Gastroesophageal sphincter (tissue), 4 donors: ENCODE measurements around the gene TPSD1. TPM values are rescaled to one million over a fixed set of nuclear protein-coding genes. Genes with fewer than 3 reads are reported as not detected.

Source experiments
- ATAC-seq: fragments of 150-250 bp; one replicate; pipeline ENCODE4 v1.9.1; 2016; ENCODE audit warnings: mild to moderate bottlenecking, moderate library complexity
- H3K27ac ChIP-seq, 4 donors: fragments of 200-600 bp; sonication (generic) in 3 of 4; 1 replicate in 3 of 4; 2 replicates in 1 of 4; pipeline ENCODE4 v1.5.1; 2016 to 2019
- H3K27me3 ChIP-seq: fragments of 200-600 bp; sonication (generic); one replicate; pipeline ENCODE4 v1.5.1; 2019
- H3K36me3 ChIP-seq, 2 donors: fragments of 200-600 bp; sonication (generic); one replicate each; pipeline ENCODE4 v1.5.1; 2019; ENCODE audit warnings: control low read depth in 1 of 2
- H3K4me1 ChIP-seq, 3 donors: fragments of 200-600 bp; sonication (generic); 1 replicate in 2 of 3; 2 replicates in 1 of 3; pipeline ENCODE4 v1.5.1; 2016 to 2019; ENCODE audit warnings: control low read depth in 2 of 3
- H3K4me3 ChIP-seq, 2 donors: fragments of 200-600 bp; sonication (generic); one replicate each; pipeline ENCODE4 v1.5.1; 2019; ENCODE audit warnings: mild to moderate bottlenecking in 1 of 2, moderate library complexity in 1 of 2
- H3K9me3 ChIP-seq, 3 donors: fragments of 200-600 bp; sonication (generic); one replicate each; pipeline ENCODE4 v1.5.1; 2017 to 2019; ENCODE audit warnings: control low read depth in 2 of 3
- CTCF ChIP-seq, 4 experiments: fragments of 200-600 bp in 2 of 4; fragments of 450-650 bp in 2 of 4; sonication (generic) in 1 of 4; IDR thresholded peaks; one replicate each; pipeline ENCODE4 v1.5.1; 2017 to 2019; ENCODE audit warnings: antibody characterized with exemption in 4 of 4, mild to moderate bottlenecking in 2 of 4, moderate library complexity in 2 of 4
- EP300 ChIP-seq: sonication (generic); formaldehyde crosslinking; IDR thresholded peaks from one replicate; pipeline ENCODE4 v1.6.1; 2017; ENCODE audit warnings: antibody characterized with exemption, mild to moderate bottlenecking
- POLR2A ChIP-seq, 2 donors: fragments of 450-650 bp; IDR thresholded peaks; one replicate each; pipeline ENCODE4 v1.6.1; 2017; ENCODE audit warnings: antibody characterized with exemption in 2 of 2, mild to moderate bottlenecking in 2 of 2, moderate library complexity in 1 of 2
- POLR2AphosphoS5 ChIP-seq: sonication (generic); formaldehyde crosslinking; IDR thresholded peaks from one replicate; pipeline ENCODE4 v1.6.1; 2017; ENCODE audit warnings: antibody characterized with exemption
- WGBS, 2 donors: methylation state at CpG; one replicate each; pipeline ENCODE4 v1.1.5; 2018; ENCODE audit warnings: low coverage in 1 of 2; 5-methylcytosine and 5-hydroxymethylcytosine counted together
- total RNA-seq, 4 donors: library from RNA; depleted of rRNA; stranded (reverse); fragments of >200 nt; gene quantifications; one replicate each; pipeline ENCODE4 v1.1.0, GENCODE V29; 2016

TPSD1 gene
- total RNA-seq, 4 donors from 2014 or later, result 2.8 to 6.4 (median 3.7) TPM; not detected in 1

- peaks cover 0 to 8% (median 0%) of the 10 kb centered on the region in 3 donors for H3K9me3 ChIP-seq
- H3K4me1 ChIP-seq, result peaks cover 0 to 11% (median 3%) of the 10 kb centered on the region in 3 donors
- 50% methylated on average over 2 of the region's 30 CpGs; no CpG with 5 or more reads in 1 of the 2 donors for WGBS, 2 donors
Observed at GRCh38 chr16:1275791-1276579, 20.1 kb downstream of the TPSD1 start.

DNA sequence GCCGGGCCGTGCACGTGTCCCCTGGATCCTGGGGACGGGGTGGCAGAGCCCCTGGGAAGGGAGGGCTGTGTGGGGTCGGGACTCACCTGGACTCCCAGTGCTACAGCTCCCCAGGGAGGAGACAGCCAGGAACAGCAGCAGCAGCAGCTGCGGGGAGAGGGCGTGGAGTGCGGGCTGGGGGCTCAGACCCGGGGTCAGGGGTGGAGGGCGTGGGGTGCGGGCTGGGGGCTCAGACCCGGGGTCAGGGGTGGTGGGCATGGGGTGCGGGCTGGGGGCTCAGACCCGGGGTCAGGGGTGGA, 20.7 kb downstream of the TPSD1 start:
- no CpG with 5 or more reads among the region's 14 CpGs for WGBS, 2 donors
- ATAC-seq, result no peak
- Histone ChIP-seq H3K4me1 (peaks cover 0 to 7% (median 3%) of the 10 kb centered on the region in 3 donors), H3K36me3 (no peaks in the 10 kb centered on the region), H3K27ac (no peak overlapping the region), H3K4me3 (no peak overlapping the region), H3K9me3 (peaks cover 0 to 8% (median 0%) of the 10 kb centered on the region in 3 donors), H3K27me3 (peaks cover 86% of the 10 kb centered on the region)
- TF ChIP-seq CTCF (IDR thresholded peaks at IDR 0.05) (no peak), POLR2A (IDR thresholded peaks at IDR 0.05) (no peak), EP300 (no peak), POLR2AphosphoS5 (no peak)

More at GRCh38 chr16:1275791-1276579, 20.1 kb downstream of the TPSD1 start:
- no peak for TF ChIP-seq EP300
- no peak for TF ChIP-seq POLR2A (IDR thresholded peaks at IDR 0.05)
- TF ChIP-seq POLR2AphosphoS5, result no peak
- TF ChIP-seq CTCF (IDR thresholded peaks at IDR 0.05), result no peak
- Histone ChIP-seq H3K27me3 (peaks cover 88% of the 10 kb centered on the region), H3K36me3 (no peaks in the 10 kb centered on the region), H3K27ac (no peak overlapping the region), H3K4me3 (no peak overlapping the region)
- ATAC-seq, result no peak

DNA sequence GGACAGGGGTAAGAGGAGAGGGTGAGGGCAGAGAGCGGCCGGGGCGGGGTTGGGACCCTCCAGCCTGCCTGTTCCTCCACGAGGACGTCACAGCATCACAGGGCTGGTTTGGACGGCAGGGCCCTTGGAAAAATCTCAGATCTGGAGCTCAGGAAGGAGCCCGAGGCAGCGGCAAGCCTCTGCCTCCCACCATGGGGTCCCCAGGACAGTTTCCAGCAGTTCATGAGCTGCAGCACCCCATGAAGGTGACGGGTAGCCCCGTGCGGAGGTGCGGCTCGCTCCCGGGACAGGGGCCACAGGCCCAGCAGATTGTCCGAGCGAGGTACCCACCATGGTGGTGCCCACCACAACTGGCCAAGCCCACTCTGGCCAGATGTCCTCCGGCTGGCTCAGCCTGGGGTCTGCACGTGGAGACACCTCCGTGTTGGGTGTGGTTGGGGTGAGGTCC, 21.3 kb downstream of the TPSD1 start:
- no peak for ATAC-seq
- H3K4me3 ChIP-seq, result no peak overlapping the region
- peaks cover 86% of the 10 kb centered on the region for H3K27me3 ChIP-seq
- 50% methylated on average over 2 of the region's 19 CpGs; no CpG with 5 or more reads in 1 of the 2 donors for WGBS, 2 donors
- H3K27ac ChIP-seq, result no peak overlapping the region
- peaks cover 0 to 8% (median 0%) of the 10 kb centered on the region in 3 donors for H3K9me3 ChIP-seq
- H3K4me1 ChIP-seq, result peaks cover 0 to under 1% (median 0%) of the 10 kb centered on the region in 3 donors
- no peak for TF ChIP-seq POLR2AphosphoS5
- no peak for TF ChIP-seq POLR2A (IDR thresholded peaks at IDR 0.05)
- no peak for TF ChIP-seq EP300
- TF ChIP-seq CTCF (IDR thresholded peaks at IDR 0.05), result no peak
- H3K36me3 ChIP-seq, result no peaks in the 10 kb centered on the region

- H3K27me3 ChIP-seq, result peaks cover 85% of the 10 kb centered on the region
- H3K4me1 ChIP-seq, result no peaks in the 10 kb centered on the region
- H3K9me3 ChIP-seq, result peaks cover 0 to 8% (median 0%) of the 10 kb centered on the region in 3 donors
- TF ChIP-seq CTCF (IDR thresholded peaks at IDR 0.05) (no peak), POLR2A (IDR thresholded peaks at IDR 0.05) (no peak), POLR2AphosphoS5 (no peak), EP300 (no peak)
- no peak overlapping the region for H3K27ac ChIP-seq
- no peak overlapping the region for H3K4me3 ChIP-seq
- 18% methylated on average over 4 of the region's 21 CpGs; no CpG with 5 or more reads in 1 of the 2 donors for WGBS, 2 donors
- H3K36me3 ChIP-seq, result no peaks in the 10 kb centered on the region
- no peak for ATAC-seq
Observed at GRCh38 chr16:1277617-1278282, 21.9 kb downstream of the TPSD1 start.
